H1 (cell line): Measurements from ENCODE around the gene RIPOR3. TPM values are rescaled to one million over a fixed set of nuclear protein-coding genes. Genes with fewer than 3 reads are reported as not detected.

Experiments used
- CTCF ChIA-PET: fragments of 300-600 bp; sonication (Branson Sonifier 250); formaldehyde crosslinking; loops from one replicate; lab custom pipeline; 2021; ENCODE audit not compliant: partially characterized antibody; lab: Charles Lee
- POLR2A ChIA-PET: fragments of 300-600 bp; sonication (Branson Sonifier 250); formaldehyde crosslinking; loops from one replicate; lab custom pipeline; 2021; ENCODE audit warnings: inconsistent platforms; ENCODE audit not compliant: partially characterized antibody; lab: Charles Lee
- DNase-seq, 2 experiments: peaks; one replicate each; pipeline versions ENCODE4 v3.0.0 to v3.0.0-alpha.2; 2010 to 2022; ENCODE audit warnings: low spot score in 2 of 2, low read depth in 1 of 2, mixed read lengths in 1 of 2
- FAIRE-seq: peaks from 2 replicates; lab custom pipeline; 2011; peaks lifted over from hg19 to GRCh38; lab: Jason Lieb, UNC
- H2AFZ ChIP-seq: 2 replicates; pipeline ENCODE4 v1.8.1; 2012; ENCODE audit warnings: low read length, inconsistent platforms
- H2AK5ac ChIP-seq: 2 replicates; pipeline ENCODE4 v1.6.1; 2013; ENCODE audit warnings: low read depth, low read length
- H2BK120ac ChIP-seq: replicated peaks from 2 replicates; pipeline ENCODE3; 2013; ENCODE audit warnings: low read depth, low read length, inconsistent platforms
- H2BK12ac ChIP-seq: 2 replicates; pipeline ENCODE4 v1.6.1; 2013; ENCODE audit warnings: low read depth, low read length
- H2BK15ac ChIP-seq: 2 replicates; pipeline ENCODE4 v1.6.1; 2013; ENCODE audit warnings: low read length
- H2BK20ac ChIP-seq: 2 replicates; pipeline ENCODE4 v1.6.1; 2013; ENCODE audit warnings: low read length
- H2BK5ac ChIP-seq: 2 replicates; pipeline ENCODE4 v1.6.1; 2013; ENCODE audit warnings: low read depth, low read length
- H3K14ac ChIP-seq: 2 replicates; pipeline ENCODE4 v1.6.1; 2013; ENCODE audit warnings: inconsistent platforms; ENCODE audit not compliant: insufficient read length
- H3K18ac ChIP-seq: 2 replicates; pipeline ENCODE4 v1.6.1; 2013; ENCODE audit warnings: low read length; ENCODE audit errors: extremely low read depth
- H3K23ac ChIP-seq: 2 replicates; pipeline ENCODE4 v1.6.1; 2013; ENCODE audit warnings: inconsistent platforms; ENCODE audit not compliant: insufficient read length
- H3K23me2 ChIP-seq: 2 replicates; pipeline ENCODE4 v1.6.1; 2013; ENCODE audit warnings: low read depth, low read length
- H3K27ac ChIP-seq: 2 replicates; pipeline ENCODE4 v1.6.1; 2011; ENCODE audit warnings: low read depth, low read length, inconsistent platforms
- H3K27me3 ChIP-seq, 4 experiments: replicated peaks in 1 of 4; 1 replicate in 1 of 4; 2 replicates in 3 of 4; pipeline versions ENCODE4 v1.6.1 to v1.8.1; 2011 to 2013; ENCODE audit warnings: low read length in 3 of 4, mild to moderate bottlenecking in 3 of 4, inconsistent platforms in 2 of 4, mixed read lengths in 2 of 4, moderate library complexity in 1 of 4; ENCODE audit not compliant: control insufficient read depth in 3 of 4, insufficient read depth in 3 of 4; ENCODE audit errors: extremely low read depth in 1 of 4
- H3K36me3 ChIP-seq, 4 experiments: 2 replicates each; pipeline versions ENCODE4 v1.6.1 to v1.8.1; 2011 to 2013; ENCODE audit warnings: mild to moderate bottlenecking in 4 of 4, low read length in 3 of 4, moderate library complexity in 2 of 4, control low read depth in 1 of 4, inconsistent platforms in 1 of 4; ENCODE audit not compliant: insufficient read depth in 4 of 4, control insufficient read depth in 2 of 4
- H3K4ac ChIP-seq: replicated peaks from 2 replicates; pipeline ENCODE3; 2013; ENCODE audit warnings: low read length, low read depth, mixed read lengths, inconsistent platforms; ENCODE audit not compliant: insufficient read length
- H3K4me1 ChIP-seq, 4 experiments: replicated peaks in 1 of 4; 1 replicate in 1 of 4; 2 replicates in 3 of 4; pipeline versions ENCODE4 v1.6.1 to v1.8.1; 2011 to 2013; ENCODE audit warnings: low read length in 3 of 4, inconsistent platforms in 2 of 4, mixed read lengths in 1 of 4; ENCODE audit not compliant: insufficient read depth in 4 of 4, control insufficient read depth in 3 of 4
- H3K4me2 ChIP-seq, 2 experiments: 2 replicates each; pipeline versions ENCODE4 v1.6.1 to v1.8.1; 2011 to 2013; ENCODE audit warnings: low read depth in 2 of 2, low read length in 2 of 2, control low read depth in 1 of 2, inconsistent platforms in 1 of 2, mild to moderate bottlenecking in 1 of 2; ENCODE audit not compliant: insufficient read depth in 1 of 2
- H3K4me3 ChIP-seq, 4 experiments: fragments of 200-600, 300-600 bp in 1 of 4; sonication (generic), shearing (Covaris generic), sonication (Bioruptor Twin) in 1 of 4; 2 replicates each; pipeline versions ENCODE4 v1.5.1 to v1.8.1; 2011 to 2016; ENCODE audit warnings: low read length in 4 of 4, low read depth in 3 of 4, control low read depth in 2 of 4, inconsistent platforms in 2 of 4, mild to moderate bottlenecking in 2 of 4, mixed read lengths in 1 of 4, moderate library complexity in 1 of 4; ENCODE audit not compliant: insufficient read depth in 2 of 4; ENCODE audit errors: extremely low read depth in 1 of 4
- H3K56ac ChIP-seq: replicated peaks from 2 replicates; pipeline ENCODE3; 2013; ENCODE audit warnings: low read depth, mild to moderate bottlenecking, mixed read lengths, low read length, inconsistent platforms; ENCODE audit not compliant: insufficient read length
- H3K79me1 ChIP-seq: 2 replicates; pipeline ENCODE4 v1.6.1; 2013; ENCODE audit warnings: low read depth, low read length, control low read depth
- H3K79me2 ChIP-seq, 2 experiments: 2 replicates each; pipeline versions ENCODE4 v1.6.1 to v1.8.1; 2012 to 2013; ENCODE audit warnings: low read length in 2 of 2, mild to moderate bottlenecking in 2 of 2, inconsistent platforms in 1 of 2; ENCODE audit not compliant: insufficient read depth in 2 of 2, control insufficient read depth in 1 of 2
- H3K9ac ChIP-seq, 4 experiments: replicated peaks in 1 of 4; 1 replicate in 1 of 4; 2 replicates in 3 of 4; pipeline versions ENCODE4 v1.6.1 to v1.8.1; 2011 to 2013; ENCODE audit warnings: low read depth in 3 of 4, low read length in 3 of 4, control low read depth in 2 of 4, mild to moderate bottlenecking in 2 of 4, moderate library complexity in 2 of 4, inconsistent platforms in 1 of 4; ENCODE audit errors: extremely low read depth in 1 of 4
- H3K9me3 ChIP-seq, 2 experiments: 2 replicates each; pipeline versions ENCODE4 v1.6.1 to v1.8.1; 2012 to 2013; ENCODE audit warnings: mild to moderate bottlenecking in 2 of 2, moderate library complexity in 2 of 2, control low read depth in 1 of 2, inconsistent platforms in 1 of 2, low read depth in 1 of 2, low read length in 1 of 2, mixed read lengths in 1 of 2; ENCODE audit not compliant: insufficient read depth in 2 of 2
- H4K20me1 ChIP-seq, 2 experiments: replicated peaks in 1 of 2; 2 replicates each; pipeline versions ENCODE3 to v1.8.1; 2011 to 2013; ENCODE audit warnings: inconsistent platforms in 2 of 2, low read length in 2 of 2, mild to moderate bottlenecking in 1 of 2; ENCODE audit not compliant: insufficient read depth in 2 of 2, control insufficient read depth in 1 of 2
- H4K5ac ChIP-seq: 2 replicates; pipeline ENCODE4 v1.6.1; 2013; ENCODE audit warnings: low read length, low read depth, mixed read lengths, inconsistent platforms; ENCODE audit not compliant: insufficient read length
- H4K8ac ChIP-seq: 2 replicates; pipeline ENCODE4 v1.8.0; 2013; ENCODE audit warnings: mild to moderate bottlenecking, moderate library complexity, low read length, inconsistent platforms; ENCODE audit not compliant: insufficient read depth; ENCODE audit errors: extremely low read depth
- H4K91ac ChIP-seq: replicated peaks from 2 replicates; pipeline ENCODE3; 2013; ENCODE audit warnings: low read length, mixed read lengths, inconsistent platforms; ENCODE audit not compliant: insufficient read length
- MAX ChIP-seq: IDR thresholded peaks from 2 replicates; pipeline ENCODE4 v1.6.1; 2012; ENCODE audit warnings: inconsistent platforms
- PHF8 ChIP-seq: fragments of 200-600 bp; sonication (generic); conservative IDR thresholded peaks from 2 replicates; pipeline ENCODE4 v1.7.1; 2012; ENCODE audit warnings: low read depth, mild to moderate bottlenecking, inconsistent platforms, low read length, moderate library complexity
- ZNF274 ChIP-seq: IDR thresholded peaks from 2 replicates; pipeline ENCODE4 v1.7.0; 2012; ENCODE audit warnings: low read length, borderline replicate concordance; ENCODE audit errors: extremely low read depth
- WGBS, 2 experiments: shearing (Covaris generic) in 1 of 2; methylation state at CpG; one replicate each; pipeline versions ENCODE4 v1.1.6 to v1.1.7; 2013 to 2015; ENCODE audit warnings: low lambda C conversion rate in 2 of 2, mixed read lengths in 2 of 2, inconsistent platforms in 1 of 2, low coverage in 1 of 2, missing lambda C conversion rate in 1 of 2; ENCODE audit not compliant: insufficient replicate concordance in 2 of 2, insufficient coverage in 1 of 2, insufficient read length in 1 of 2; ENCODE audit errors: extremely low coverage in 1 of 2, missing lambda C conversion rate in 1 of 2; 5-methylcytosine and 5-hydroxymethylcytosine counted together
- polyA plus RNA-seq, 7 experiments: library from polyadenylated mRNA; depleted of rRNA in 3 of 7; stranded (reverse) in 5 of 7; unstranded in 2 of 7; fragments of >200 nt in 5 of 7; fragments of 200-250 nt in 2 of 7; gene quantifications; 1 replicate in 5 of 7; 2 replicates in 1 of 7; 4 replicates in 1 of 7; pipeline versions ENCODE4 v1.2.1 to v1.2.3, GENCODE V29; 2011 to 2013; ENCODE audit warnings: missing spikeins in 2 of 7, mixed read lengths in 2 of 7
- total RNA-seq: library from RNA; stranded (reverse); fragmentation: NEBNext Ultra II Directional; extraction: Animal tissue kit (Norgen Biotek cat#: 25700); gene quantifications from 2 replicates; pipeline ENCODE4 v1.2.1, GENCODE V29; 2021
- TF ChIP-seq, protein P1 (sequence below): IDR thresholded peaks from 2 replicates; pipeline ENCODE4 v1.6.1; 2011; ENCODE audit warnings: low read length, improper control_type of control experiment

The RIPOR3 gene
- total and polyA plus RNA-seq, 2 of the 8 experiments (the other 6 are each of a cell fraction or from before 2014, with no cell fraction given): 3.6 to 4.5 TPM

DNA sequence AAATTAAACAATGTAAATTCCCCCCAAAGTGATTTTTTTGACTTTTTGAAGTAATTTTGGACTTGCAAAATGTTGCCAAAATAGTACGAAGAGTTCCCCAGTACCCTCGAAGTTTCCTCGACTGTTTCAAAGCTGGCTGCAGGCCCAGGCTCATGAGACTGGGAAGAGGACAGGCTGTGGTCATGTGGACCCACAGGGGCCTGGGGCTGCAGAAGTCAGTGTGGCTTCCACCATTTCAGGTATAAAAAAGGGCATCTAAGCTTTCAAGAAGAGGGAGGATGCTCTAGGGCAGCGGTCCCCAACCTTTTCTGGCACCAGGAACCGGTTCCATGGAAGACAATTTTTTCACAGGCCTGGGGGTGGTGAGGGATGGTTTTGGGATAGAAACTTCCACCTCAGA, 106.1 kb downstream of the RIPOR3 start:
- Histone ChIP-seq H2BK12ac (no peak overlapping the region), H2BK15ac (no peak overlapping the region), H3K23ac (no peak overlapping the region), H3K4ac (no peak overlapping the region), H2BK120ac (no peak overlapping the region), H3K9ac (no peak overlapping the region), H3K27me3 (no peaks in the 10 kb centered on the region), H3K14ac (no peak overlapping the region), H4K8ac (no peak overlapping the region; the same call in 1 of the 2 replicates), H2AFZ (no peak overlapping the region), H3K23me2 (no peaks in the 10 kb centered on the region), H2AK5ac (no peak overlapping the region), H3K4me3 (no peak overlapping the region), H3K4me1 (no peaks in the 10 kb centered on the region), H4K20me1 (peaks cover 0 to 4% of the 10 kb centered on the region in 2 experiments), H2BK5ac (no peak overlapping the region), H2BK20ac (no peak overlapping the region), H3K79me1 (no peaks in the 10 kb centered on the region), H3K56ac (no peak overlapping the region), H3K27ac (no peak overlapping the region), H4K5ac (no peak overlapping the region), H3K36me3 (peaks cover 2 to 19% (median 12%) of the 10 kb centered on the region in 4 experiments; a peak in 6 of 8 replicates), H3K9me3 (no peaks in the 10 kb centered on the region), H3K4me2 (no peak overlapping the region), H3K79me2 (no peaks in the 10 kb centered on the region), H4K91ac (no peak overlapping the region), H3K18ac (no peak overlapping the region)
- WGBS, 2 experiments: 84% methylated on average over 4 of the region's 5 CpGs; no CpG with 5 or more reads in 1 of the 2 experiments
- no peak for FAIRE-seq
- CTCF ChIA-PET: interaction anchor here (0.7 to 5.1 kb wide), 9 partner anchors 9 to 246 kb away, joined by 3 to 36 read pairs (median 8); no protein-coding TSS in a partner anchor
- POLR2A ChIA-PET: no interaction called here
- DNase-seq: no peak
- TF ChIP-seq PHF8 (no peak), MAX (no peak), ZNF274 (no peak)
- TF ChIP-seq, protein P1, sequence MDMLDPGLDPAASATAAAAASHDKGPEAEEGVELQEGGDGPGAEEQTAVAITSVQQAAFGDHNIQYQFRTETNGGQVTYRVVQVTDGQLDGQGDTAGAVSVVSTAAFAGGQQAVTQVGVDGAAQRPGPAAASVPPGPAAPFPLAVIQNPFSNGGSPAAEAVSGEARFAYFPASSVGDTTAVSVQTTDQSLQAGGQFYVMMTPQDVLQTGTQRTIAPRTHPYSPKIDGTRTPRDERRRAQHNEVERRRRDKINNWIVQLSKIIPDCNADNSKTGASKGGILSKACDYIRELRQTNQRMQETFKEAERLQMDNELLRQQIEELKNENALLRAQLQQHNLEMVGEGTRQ: no peak
